NCI-H146 (cell line): Measurements from ENCODE around the gene PRMT1.

Experiments
- DNase-seq: peaks from one replicate; lab custom pipeline; 2025; lab: John Stamatoyannopoulos, UW

The PRMT1 gene

DNA sequence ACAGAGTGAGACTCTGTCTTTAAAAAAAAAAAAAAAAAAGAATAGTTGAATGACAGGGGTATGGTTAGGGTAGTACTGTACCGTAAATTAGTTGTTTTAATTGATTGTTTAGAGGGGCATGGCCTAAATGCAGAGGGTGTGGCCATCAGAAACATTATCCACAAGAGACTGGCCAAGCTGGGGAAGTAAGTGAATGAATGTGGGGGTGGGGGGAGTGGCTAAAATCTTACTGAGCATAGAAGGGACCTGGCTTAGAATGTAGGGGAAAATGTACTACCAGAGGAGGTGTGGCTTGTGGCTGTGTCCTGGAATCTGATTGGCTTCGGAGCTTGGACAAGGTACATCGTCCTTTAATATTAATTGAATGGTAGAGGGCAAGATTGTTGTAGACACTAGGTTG, 7.6 kb upstream of the PRMT1 start:
- no peak for DNase-seq

DNA sequence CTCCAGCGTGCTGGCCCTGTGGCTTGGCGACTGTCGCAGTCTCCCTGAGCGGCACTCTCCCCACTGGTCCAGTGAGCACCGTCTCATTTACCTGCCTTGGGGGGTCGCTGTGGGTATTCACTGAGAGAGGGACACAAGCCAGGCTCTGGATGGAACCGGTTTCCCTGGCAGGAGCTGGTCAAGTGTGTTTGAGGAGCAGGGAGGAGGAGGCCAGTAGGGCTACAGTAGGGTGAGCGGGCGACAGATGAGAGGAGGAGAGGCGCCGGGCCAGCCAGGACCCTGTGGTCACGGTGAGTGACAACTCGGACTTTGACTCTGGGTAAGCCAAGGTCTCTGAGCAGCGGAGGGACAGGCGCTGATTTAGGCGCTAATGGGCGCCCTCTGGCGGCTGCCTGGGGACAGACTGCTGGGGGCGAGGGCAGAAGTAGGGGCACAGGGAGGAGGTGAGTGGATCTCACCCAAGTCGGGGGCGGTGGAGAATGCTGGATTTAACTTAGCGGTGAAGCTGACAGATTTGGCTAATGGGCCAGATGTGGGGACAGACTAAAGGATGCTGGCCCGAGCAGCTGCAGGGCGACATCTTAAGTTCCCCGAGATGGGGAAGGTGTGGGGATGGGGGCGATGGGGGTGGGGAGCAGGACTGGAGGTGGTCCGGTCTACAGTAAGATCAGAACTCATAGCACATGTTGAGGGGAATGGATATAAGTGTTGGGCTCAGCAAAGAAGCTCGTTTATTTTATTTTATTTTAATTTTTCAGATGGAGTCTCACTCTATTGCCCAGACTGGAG, 4.7 kb upstream of the PRMT1 start:
- DNase-seq = peak; percentile 82

DNA sequence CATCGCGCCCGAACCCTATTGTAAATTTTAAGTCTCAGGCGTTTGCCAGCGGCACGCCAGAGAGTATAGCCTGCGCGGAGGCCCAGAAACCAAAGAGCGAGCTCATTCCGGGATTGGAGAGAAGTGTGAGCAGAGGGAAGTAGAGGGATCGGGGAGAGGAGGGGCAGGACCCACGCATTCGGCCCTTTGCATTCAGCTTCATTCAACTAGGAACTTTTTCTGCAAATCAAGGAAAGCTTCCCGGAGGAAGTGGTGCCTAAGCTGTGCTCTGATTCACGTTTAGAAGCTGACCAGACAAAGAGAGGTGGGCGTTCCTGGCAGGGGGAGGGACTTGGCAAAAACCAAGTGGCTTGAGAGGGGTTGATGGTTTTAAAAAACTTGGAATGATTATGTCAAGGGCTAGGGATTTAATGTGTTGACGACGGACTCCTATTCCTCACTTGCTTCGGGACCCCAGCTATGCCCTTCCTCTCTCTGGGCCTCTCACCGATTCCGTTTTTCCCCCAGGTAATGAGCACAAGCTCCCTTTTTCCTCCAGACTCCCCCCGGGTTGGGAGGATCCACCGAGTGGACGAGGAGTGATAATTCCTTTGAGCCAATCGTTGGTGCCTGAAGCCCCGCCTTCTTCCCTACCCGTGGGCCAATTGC, 811 bp upstream of the PRMT1 start:
- peak; percentile 95 for DNase-seq

DNA sequence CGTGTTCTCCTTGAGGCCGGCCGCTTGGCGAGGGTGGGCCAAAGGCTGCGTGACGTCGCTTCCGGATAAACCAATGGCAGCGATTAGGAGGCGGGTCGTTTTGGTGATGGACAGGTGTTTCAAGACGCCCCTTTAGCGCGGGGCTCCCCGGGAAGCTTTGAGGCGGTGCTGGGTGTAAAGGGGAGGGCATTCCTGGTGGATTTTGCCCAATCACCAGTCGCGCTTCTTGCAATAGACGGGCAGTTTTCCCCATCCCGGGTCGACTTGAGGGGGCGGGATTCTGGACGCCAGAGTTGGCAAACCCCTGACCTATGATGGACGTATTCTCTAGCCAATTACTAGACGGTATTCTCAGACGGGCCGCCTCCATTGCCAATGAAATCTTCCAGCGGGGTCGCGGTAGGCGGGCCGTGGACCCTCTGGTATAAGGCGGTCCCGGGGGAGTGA, 264 bp upstream of the PRMT1 start:
- peak; percentile 100 for DNase-seq

DNA sequence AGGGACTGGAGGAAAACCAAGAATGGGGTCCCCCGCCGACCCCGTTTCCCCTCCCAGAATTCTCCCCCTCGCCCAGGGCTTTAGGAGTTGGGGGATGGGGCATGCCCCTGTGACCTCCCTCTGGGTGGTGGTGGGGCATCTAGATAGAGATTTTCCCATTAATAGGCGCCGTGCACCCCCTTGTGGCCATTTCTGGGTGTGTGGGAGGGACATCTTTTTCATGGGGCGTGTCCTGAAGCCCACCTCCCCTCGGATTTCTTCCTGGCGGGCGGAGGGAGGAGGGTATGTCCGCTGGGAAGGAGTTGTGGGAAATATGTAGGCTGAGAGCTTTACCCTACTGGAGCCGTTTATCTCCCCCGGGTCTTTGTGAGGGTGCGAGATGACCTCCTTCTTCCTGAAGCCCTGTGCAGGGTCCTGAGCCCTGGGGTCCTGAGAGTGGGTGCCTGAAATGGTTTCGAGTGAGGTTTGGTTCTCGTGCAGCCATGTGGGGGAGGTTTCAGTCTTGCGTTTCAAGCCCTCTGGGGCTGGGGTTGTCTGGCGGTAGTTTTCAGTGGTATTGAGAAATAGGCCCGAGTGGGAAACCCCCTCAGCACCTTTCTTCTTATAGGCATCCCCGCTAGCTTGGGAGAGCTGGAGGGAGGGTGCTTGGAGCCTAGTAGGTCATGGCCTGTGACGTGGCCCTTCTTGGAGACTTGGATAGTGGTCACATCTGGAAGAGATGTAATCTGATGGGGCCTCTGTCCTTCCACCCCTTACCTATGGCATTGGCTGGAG, 1.0 kb downstream of the PRMT1 start:
- peak; percentile 80 for DNase-seq

DNA sequence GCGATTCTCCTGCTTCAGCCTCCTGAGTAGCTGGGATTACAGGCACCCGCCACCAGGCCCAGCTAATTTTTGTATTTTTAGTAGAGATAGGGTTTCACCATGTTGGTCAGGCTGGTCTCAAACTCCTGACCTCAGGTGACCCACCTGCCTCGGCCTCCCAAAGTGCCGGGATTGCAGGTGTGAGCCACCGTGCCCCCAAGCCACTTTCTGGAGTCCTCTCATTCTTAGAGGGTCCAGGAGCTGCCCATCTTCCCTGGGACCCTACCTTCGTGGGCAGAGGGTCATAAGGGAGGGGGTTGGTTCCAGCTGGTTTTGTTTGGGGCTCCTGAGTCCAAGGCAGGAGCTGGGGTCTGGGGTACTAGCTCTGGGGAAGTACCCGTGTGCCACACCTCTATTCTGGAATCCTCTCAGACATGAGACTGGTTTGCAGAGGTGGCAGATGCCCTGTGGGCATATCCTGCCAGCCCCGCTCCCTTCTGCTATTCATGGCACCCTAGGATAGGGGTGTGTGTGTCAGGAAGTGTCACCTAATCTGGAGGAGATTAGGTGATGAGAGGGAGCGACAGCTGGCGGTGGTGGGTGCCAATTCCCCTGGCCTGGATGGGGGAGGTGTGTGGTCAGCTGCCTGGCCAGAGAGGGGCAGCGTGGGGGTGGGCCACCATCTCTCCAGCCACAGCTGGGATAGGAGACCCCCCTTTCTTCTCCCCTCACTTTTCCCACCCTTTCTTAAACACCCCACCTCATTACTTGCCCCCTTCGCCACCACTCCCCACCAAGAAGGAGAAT, 2.1 kb downstream of the PRMT1 start:
- no peak for DNase-seq

DNA sequence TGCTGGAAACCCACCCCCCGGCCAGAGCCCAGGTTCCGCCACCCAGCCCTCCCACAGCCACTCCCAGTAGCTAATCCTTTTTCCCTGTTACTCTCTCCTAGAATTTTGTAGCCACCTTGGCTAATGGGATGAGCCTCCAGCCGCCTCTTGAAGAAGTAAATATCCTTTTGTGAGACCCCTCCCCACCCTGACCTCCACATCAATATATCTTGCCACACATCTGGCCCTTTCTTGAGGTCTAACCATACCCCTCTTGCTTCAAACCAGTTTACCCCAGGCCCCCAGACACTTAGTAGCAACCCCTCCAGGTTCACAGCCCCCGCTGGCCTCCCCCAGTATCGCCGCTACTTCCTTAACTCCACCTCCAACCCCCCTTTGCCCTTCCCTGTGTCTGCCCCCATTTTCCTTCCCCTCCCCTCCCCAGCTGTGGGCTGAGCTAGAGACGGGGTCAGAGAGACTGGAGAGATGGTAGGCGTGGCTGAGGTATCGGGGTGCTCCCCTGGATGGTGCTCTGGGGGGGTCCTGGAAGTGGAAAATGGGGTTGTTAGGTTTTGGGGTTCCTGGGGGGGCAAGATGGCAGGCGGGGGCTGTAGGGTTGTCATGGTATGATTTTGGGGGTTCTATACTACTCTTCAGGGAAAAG, 2.8 kb downstream of the PRMT1 start:
- DNase-seq = no peak

DNA sequence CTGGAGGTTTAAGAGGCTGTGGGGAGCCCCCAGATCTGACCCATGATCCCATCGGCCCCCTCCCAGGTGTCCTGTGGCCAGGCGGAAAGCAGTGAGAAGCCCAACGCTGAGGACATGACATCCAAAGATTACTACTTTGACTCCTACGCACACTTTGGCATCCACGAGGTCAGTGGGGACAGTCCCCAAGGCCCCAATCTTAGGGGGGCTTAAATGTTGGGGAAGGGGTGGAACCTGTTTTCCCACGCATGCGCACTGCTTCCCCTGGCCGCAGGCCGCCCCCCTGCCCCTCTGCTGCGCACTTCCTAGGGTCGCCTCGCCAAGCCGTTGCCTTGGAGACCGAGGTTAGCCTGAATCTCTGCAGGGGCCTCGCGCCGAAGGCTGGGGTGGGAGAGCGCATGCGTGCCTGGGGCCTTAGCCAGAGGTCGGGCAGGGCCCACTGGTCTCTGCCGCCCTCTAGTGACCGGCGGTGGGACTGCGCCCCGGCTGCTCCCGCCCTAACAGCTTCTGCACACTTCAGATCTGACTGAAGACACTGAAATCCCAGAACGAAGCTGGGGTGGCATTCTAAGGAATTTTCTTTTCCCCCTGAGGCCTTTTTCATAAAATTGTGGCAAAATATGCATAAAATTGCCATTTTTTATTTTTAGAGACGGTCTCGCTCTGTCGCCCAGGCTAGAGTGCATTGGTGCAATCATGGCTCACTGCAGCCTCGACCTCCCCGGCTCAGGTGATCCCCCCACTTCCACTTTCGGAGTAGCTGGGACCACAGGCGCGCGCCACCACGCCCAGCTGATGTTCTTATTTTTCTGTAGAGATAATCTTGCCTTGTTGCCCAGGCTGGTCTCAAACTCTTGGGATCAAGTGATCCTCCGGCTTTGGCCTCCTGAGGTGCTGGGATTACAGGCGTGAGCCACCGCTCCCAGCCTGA, 3.6 kb downstream of the PRMT1 start:
- DNase-seq = peak; percentile 90

DNA sequence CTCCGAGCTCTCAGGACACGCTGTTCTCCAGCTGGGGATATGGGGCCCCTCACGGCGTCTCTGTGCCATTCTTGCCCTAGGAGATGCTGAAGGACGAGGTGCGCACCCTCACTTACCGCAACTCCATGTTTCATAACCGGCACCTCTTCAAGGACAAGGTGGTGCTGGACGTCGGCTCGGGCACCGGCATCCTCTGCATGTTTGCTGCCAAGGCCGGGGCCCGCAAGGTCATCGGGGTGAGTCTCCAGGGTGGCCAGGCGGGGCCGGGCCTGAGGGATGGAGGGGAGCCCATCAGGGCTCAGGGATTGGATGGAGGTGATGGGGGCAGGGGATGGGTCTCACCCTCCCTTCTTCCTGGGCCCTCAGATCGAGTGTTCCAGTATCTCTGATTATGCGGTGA, 4.8 kb downstream of the PRMT1 start:
- no peak for DNase-seq

DNA sequence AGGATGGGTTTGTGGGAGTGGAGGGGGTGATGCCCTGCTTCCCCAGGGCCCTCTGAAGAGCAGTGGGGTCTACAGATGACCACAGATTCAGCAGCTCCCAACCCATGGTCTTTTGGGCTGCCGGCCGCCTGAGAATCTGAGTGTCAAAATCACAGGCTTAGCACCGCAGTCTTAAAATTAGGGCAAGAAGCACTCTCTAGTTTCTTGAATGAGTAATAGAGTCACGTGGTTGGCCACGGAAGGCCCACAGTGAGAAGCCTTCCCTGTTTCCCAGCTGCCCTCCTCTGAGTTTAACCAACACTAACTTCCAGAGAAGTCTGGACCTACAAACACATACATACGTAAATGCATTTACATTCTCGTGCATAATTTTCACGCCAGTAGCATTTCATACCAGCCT, 5.2 kb downstream of the PRMT1 start:
- DNase-seq = no peak

DNA sequence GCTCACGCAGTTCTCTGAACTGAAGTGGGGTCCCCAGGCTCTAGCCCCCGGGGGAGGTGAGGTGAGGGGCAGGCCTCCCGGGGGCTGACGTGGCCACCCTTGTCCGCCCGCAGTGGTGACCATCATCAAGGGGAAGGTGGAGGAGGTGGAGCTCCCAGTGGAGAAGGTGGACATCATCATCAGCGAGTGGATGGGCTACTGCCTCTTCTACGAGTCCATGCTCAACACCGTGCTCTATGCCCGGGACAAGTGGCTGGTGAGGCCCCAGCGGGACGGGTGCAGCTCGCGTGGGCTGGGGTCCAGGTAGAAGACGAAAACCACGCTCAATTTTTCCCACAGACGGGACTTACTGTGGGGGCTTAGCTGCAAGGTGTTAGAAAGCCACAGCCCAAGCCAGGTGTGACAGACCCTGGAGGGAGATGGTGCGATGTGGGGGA, 6.8 kb downstream of the PRMT1 start:
- DNase-seq = no peak

DNA sequence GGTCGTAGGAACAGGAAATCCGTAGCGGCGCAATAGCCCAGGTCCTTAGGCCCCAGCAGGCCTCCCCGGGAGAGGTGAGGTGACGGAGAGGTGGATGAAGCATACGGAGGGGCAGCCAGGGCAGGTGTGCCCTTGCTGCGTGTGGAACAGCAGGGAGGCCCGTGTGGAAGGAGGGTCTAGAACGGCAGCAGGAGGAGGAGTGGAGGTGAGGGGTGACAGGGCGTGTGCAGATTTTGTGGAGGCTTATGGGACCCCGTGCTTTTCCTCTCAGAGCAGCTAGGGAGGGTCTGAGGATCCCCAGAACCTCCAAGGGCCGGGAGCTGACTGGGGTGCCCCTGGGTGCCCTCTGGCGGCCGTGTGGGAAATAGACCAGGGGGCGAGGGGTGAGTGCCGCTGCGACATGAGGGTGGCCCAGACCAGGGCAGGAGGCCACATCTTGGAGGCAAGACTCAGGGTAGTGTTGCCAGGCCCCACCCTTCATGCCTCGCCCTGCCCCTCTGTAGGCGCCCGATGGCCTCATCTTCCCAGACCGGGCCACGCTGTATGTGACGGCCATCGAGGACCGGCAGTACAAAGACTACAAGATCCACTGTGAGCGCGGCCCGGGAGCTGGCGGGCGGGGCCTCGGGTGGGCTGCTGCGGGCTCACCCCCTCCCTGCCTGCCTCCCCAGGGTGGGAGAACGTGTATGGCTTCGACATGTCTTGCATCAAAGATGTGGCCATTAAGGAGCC, 7.3 kb downstream of the PRMT1 start:
- no peak for DNase-seq

DNA sequence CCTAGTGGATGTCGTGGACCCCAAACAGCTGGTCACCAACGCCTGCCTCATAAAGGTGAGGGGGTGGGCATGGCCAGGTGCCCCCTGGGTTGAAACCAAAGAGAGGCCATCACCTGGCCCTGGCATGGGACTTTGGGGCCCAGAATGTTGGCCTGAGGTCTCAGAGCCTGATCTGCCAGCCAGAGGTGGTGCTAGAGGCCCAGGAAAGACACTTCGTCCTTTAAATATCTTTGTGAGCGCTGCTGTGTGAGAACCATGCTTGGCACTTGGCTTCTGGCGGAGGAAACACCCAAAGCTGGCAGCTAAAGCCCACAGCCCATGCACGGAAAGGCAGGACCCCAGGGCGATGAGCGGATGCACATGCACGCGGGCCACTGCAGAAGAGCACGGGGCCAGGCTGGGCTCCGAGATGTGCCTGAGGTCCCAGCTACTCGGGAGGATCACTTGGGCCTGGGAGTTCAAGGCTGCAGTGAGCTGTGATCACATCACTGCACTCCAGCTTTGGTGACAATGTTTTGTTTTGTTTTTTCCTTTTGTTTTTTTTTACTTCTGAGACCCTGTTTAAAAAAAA, 8.0 kb downstream of the PRMT1 start:
- DNase-seq = no peak

DNA sequence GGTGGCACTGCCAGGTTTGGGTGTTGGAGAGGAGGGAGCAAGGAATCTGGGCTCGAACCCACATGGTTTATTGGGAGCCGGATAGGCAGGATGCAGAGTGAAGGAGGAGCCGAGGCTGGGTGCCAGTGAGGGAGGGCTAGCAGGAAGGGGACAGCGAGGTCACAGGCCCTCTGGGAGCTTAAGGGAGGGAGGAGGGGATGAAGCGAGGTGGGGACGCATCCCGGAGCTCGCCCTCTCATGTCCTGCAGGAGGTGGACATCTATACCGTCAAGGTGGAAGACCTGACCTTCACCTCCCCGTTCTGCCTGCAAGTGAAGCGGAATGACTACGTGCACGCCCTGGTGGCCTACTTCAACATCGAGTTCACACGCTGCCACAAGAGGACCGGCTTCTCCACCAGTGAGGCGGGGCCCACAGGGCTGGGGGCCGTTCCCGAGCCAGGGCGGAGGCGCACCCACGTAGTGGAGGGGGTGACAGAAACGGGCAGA, 8.8 kb downstream of the PRMT1 start:
- DNase-seq = no peak

DNA sequence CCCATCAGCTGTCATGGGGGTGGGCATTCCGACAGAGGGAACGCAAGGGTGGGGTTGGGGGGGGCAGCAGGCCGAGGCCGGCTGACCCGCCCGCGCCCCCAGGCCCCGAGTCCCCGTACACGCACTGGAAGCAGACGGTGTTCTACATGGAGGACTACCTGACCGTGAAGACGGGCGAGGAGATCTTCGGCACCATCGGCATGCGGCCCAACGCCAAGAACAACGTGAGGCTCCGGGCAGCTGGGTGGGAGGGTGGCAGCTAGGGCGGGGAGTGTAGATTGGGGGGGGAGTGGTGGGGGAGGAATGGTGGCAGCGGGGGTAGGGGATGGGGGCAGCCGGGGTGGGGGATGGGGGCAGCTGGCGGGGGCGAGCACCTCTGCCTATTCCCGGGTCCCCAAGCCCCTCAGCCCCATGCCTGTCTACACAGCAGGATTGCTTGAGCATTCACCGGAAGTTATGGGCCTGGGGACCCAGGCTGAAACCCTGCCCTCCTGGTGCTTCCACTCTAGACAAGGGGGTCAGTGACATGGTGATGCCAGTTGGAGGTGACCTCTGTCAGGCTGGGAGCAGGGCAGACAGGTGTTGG, 9.5 kb downstream of the PRMT1 start:
- no peak for DNase-seq

DNA sequence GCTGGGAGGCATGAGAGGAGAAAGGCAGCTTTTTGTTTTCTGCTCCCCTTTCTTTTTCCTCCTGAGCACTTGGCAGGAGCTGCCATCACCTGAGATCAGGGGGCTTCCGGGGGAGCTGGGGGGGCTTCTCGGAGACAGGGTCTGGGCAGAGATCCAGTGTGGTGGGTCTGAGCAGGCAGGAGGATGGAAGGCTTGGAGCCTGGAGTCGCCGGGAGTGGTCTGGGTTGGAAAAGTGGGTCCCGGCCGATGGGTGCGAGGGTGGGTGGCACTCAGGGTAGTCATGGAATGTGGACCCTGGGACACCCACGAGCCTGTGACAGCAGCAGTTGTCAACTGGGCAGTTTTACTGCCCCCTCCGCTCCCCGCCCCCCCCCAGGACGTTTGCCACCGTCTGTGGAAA, 10.1 kb downstream of the PRMT1 start:
- no peak for DNase-seq

DNA sequence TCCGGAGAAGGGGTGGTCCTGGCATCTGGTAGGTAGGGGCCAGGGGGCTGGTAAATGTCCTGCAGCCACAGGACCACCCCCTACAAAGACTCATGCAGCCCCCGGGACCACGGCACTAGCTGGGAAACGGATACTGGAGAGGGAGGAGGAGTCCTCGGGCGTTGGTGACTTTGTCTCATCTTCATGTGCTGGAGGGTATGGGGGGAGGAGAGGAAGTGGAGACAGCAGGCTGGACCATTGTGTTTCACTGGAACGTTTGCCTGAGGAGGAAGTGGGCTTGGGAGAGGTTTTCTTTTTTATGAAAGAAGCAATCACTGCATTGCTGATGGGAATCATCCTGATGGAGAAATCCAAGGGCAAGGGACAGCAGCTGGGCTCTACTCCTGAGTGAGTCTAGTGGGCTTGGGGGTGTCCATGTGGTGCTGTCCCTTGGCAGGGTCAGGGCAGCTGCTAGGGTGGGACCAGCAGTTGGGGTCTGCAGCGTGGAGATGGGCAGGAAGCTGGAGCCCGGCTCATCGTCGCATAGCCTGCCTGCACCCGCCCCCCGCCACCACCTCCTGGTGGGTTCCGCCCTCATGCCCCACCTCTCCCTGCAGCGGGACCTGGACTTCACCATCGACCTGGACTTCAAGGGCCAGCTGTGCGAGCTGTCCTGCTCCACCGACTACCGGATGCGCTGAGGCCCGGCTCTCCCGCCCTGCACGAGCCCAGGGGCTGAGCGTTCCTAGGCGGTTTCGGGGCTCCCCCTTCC, 10.7 kb downstream of the PRMT1 start:
- DNase-seq = no peak

DNA sequence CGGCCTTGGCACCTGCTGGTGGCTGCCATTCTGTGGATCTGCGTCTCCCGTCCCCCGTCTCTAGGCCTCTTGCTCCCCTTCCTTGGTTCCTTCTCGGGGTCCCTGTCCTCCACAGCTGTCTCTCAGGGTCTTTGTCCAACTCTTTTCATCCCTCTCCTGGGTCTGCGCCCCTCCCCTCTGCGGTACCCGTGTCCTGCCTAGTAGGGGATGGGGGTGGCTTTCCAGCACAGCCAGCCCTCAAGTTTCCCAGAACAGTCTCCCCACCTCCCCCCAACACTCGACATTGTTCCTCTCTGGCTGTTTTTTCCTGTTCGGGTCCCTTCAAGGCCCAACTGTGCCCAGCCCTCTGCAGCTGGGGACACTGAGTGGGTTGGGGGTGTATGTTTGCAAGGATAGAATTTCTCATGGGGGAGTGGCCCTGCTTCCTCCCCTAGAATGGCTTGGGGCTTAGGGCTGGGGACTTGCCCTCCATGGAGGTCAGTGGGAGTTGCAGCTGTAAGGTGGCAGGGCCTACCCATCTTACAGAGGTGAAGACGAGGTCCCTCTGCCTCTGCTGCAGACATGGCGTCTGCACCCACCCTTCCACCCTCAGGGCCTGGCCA, 11.6 kb downstream of the PRMT1 start:
- no peak for DNase-seq
